Tibial nerve (tissue), 3 donors: ENCODE results near the gene TEX101.

Experiments used
- POLR2A ChIP-seq, 2 donors: fragments of 450-650 bp; IDR thresholded peaks; one replicate each; pipeline ENCODE4 v1.6.1; 2017; ENCODE audit warnings: antibody characterized with exemption in 2 of 2, mild to moderate bottlenecking in 2 of 2, moderate library complexity in 2 of 2
- TF ChIP-seq, protein P1 (sequence below), 5 experiments: fragments of 200-600 bp in 3 of 5; fragments of 450-650 bp in 2 of 5; sonication (generic) in 3 of 5; IDR thresholded peaks; one replicate each; pipeline ENCODE4 v1.5.1; 2016 to 2019; ENCODE audit warnings: antibody characterized with exemption in 5 of 5, mild to moderate bottlenecking in 3 of 5, moderate library complexity in 2 of 5

DNA sequence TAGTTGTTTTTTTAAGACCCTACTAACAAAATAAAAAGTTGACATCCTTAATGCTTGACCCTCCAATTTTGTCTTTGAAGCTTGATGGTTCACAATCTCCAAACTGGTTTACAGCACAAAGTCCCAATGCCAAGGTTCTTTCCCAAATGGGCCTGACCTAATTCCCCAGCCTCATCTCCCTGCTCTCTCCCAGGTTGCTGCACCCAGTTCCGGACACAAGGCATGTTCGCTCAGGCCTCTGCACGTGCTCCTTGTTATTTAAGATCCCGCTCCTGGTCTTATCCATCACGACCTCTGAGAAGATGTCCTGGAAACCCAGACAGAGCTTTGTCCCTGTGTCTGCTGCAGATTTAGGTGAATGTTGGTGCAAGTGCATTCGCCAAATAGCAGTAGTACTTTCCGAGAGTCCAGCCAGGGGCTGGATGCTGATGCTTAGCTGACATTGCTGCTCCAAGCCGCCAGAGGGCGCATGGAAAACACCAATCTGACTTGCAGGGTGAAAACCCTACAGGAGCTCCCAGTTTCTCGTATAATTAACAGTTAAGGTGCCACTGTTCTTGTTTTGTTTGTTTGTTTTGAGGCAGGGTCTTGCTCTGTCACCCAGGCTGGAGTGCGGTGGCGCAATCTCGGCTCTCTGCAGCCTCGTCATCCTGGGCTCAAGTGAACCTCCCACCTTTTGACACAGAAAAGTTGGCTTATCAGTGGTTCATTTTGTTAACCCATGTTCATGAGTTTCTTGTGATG lies 32.2 kb downstream of the TEX101 start:
- no peak for TF ChIP-seq POLR2A (IDR thresholded peaks at IDR 0.05)
- TF ChIP-seq, protein P1, sequence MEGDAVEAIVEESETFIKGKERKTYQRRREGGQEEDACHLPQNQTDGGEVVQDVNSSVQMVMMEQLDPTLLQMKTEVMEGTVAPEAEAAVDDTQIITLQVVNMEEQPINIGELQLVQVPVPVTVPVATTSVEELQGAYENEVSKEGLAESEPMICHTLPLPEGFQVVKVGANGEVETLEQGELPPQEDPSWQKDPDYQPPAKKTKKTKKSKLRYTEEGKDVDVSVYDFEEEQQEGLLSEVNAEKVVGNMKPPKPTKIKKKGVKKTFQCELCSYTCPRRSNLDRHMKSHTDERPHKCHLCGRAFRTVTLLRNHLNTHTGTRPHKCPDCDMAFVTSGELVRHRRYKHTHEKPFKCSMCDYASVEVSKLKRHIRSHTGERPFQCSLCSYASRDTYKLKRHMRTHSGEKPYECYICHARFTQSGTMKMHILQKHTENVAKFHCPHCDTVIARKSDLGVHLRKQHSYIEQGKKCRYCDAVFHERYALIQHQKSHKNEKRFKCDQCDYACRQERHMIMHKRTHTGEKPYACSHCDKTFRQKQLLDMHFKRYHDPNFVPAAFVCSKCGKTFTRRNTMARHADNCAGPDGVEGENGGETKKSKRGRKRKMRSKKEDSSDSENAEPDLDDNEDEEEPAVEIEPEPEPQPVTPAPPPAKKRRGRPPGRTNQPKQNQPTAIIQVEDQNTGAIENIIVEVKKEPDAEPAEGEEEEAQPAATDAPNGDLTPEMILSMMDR (IDR thresholded peaks at IDR 0.05), result peak; percentile 89 to 97 (median 92)
